Measurements from ENCODE around the gene ATP6AP1. TPM values are rescaled to one million over a fixed set of nuclear protein-coding genes. Genes with fewer than 3 reads are reported as not detected.

Gene ATP6AP1
- total RNA-seq, 3 donors from 2014 or later (not counting 1 experiment from before 2014, with no cell fraction given), result 62.4 to 71.7 (median 65.9) TPM

GRCh38 chrX:154430479-154430878 lies 2.0 kb downstream of the ATP6AP1 start:
- peaks cover 20% of the 10 kb centered on the region for H3K36me3 ChIP-seq (ENCODE audit: control insufficient read depth, insufficient read depth, low read length)
- no peak for TF ChIP-seq CTCF (IDR thresholded peaks at IDR 0.05)
- no peak for DNase-seq
- 58% methylated on average over 6 of the region's 6 CpGs for WGBS (ENCODE audit: insufficient coverage)
- no peaks in the 10 kb centered on the region for H3K36me3 Mint-ChIP-seq
- no peak overlapping the region for H3K4me3 ChIP-seq (ENCODE audit: low read length)
- no peaks in the 10 kb centered on the region for H3K9me3 ChIP-seq (ENCODE audit: control insufficient read depth, insufficient read depth, low read length)
- H3K4me1 ChIP-seq (ENCODE audit: control insufficient read depth, insufficient read depth, low read length), result peaks cover 37% of the 10 kb centered on the region
- no peaks in the 10 kb centered on the region for H3K9me3 Mint-ChIP-seq
- H3K27me3 ChIP-seq (ENCODE audit: control insufficient read depth, insufficient read depth, low read length), result no peaks in the 10 kb centered on the region
- no peak for ATAC-seq
- peaks cover 22 to 25% of the 10 kb centered on the region in 2 donors for H3K4me1 Mint-ChIP-seq
- no peaks in the 10 kb centered on the region for H3K27me3 Mint-ChIP-seq (ENCODE audit: low read depth in 2 of 2)
- H3K27ac ChIP-seq (ENCODE audit: low read length), result peak overlapping the region; percentile 15
- intact Hi-C loops (cut with micrococcal nuclease), result no loop called here
- H3K27ac Mint-ChIP-seq, result peak overlapping the region in 1 of 2 donors; percentile 55
- peak overlapping the region; percentile 22 for H3K4me3 Mint-ChIP-seq

- peaks cover 37% of the 10 kb centered on the region for H3K4me1 ChIP-seq (ENCODE audit: control insufficient read depth, insufficient read depth, low read length)
Observed at GRCh38 chrX:154430916-154431315, 2.4 kb downstream of the ATP6AP1 start.

GRCh38 chrX:154431341-154431740 lies 2.9 kb downstream of the ATP6AP1 start:
- no peak for TF ChIP-seq CTCF (IDR thresholded peaks at IDR 0.05)
- DNase-seq (no peak), ATAC-seq (no peak)
- Histone ChIP-seq H3K27ac (ENCODE audit: low read length) (no peak overlapping the region), H3K36me3 (ENCODE audit: control insufficient read depth, insufficient read depth, low read length) (peaks cover 25% of the 10 kb centered on the region), H3K4me3 (ENCODE audit: low read length) (no peak overlapping the region), H3K9me3 (ENCODE audit: control insufficient read depth, insufficient read depth, low read length) (no peaks in the 10 kb centered on the region), H3K27me3 (ENCODE audit: control insufficient read depth, insufficient read depth, low read length) (no peaks in the 10 kb centered on the region), H3K4me1 (ENCODE audit: control insufficient read depth, insufficient read depth, low read length) (peaks cover 40% of the 10 kb centered on the region)
- H3K36me3 Mint-ChIP-seq, result no peaks in the 10 kb centered on the region
- peaks cover 25 to 27% of the 10 kb centered on the region in 2 donors for H3K4me1 Mint-ChIP-seq
- H3K9me3 Mint-ChIP-seq, result no peaks in the 10 kb centered on the region
- H3K4me3 Mint-ChIP-seq, result no peak overlapping the region
- no peaks in the 10 kb centered on the region for H3K27me3 Mint-ChIP-seq (ENCODE audit: low read depth in 2 of 2)
- WGBS (ENCODE audit: insufficient coverage), result 68% methylated on average over 3 of the region's 5 CpGs
- intact Hi-C loops (cut with micrococcal nuclease), result no loop called here
- peak overlapping the region in 1 of 2 donors; percentile 63 for H3K27ac Mint-ChIP-seq

More at GRCh38 chrX:154430916-154431315, 2.4 kb downstream of the ATP6AP1 start:
- H3K27me3 Mint-ChIP-seq (ENCODE audit: low read depth in 2 of 2), result no peaks in the 10 kb centered on the region
- TF ChIP-seq CTCF (IDR thresholded peaks at IDR 0.05), result no peak
- peaks cover 23 to 25% of the 10 kb centered on the region in 2 donors for H3K4me1 Mint-ChIP-seq
- WGBS (ENCODE audit: insufficient coverage), result 48% methylated on average over 7 of the region's 7 CpGs
- H3K9me3 ChIP-seq (ENCODE audit: control insufficient read depth, insufficient read depth, low read length), result no peaks in the 10 kb centered on the region
- peaks cover 24% of the 10 kb centered on the region for H3K36me3 ChIP-seq (ENCODE audit: control insufficient read depth, insufficient read depth, low read length)
- no peak overlapping the region for H3K4me3 ChIP-seq (ENCODE audit: low read length)
- DNase-seq (no peak), ATAC-seq (no peak)
- H3K27me3 ChIP-seq (ENCODE audit: control insufficient read depth, insufficient read depth, low read length), result no peaks in the 10 kb centered on the region
- peak overlapping the region; percentile 15 for H3K27ac ChIP-seq (ENCODE audit: low read length)
- H3K27ac Mint-ChIP-seq, result peak overlapping the region in 1 of 2 donors; percentile 55
- intact Hi-C loops (cut with micrococcal nuclease), result no loop called here
- H3K4me3 Mint-ChIP-seq, result no peak overlapping the region
- H3K9me3 Mint-ChIP-seq, result no peaks in the 10 kb centered on the region
- no peaks in the 10 kb centered on the region for H3K36me3 Mint-ChIP-seq

GRCh38 chrX:154432210-154432609 lies 3.7 kb downstream of the ATP6AP1 start:
- WGBS (ENCODE audit: insufficient coverage), result 94% methylated on average over 6 of the region's 8 CpGs
- Histone ChIP-seq H3K9me3 (ENCODE audit: control insufficient read depth, insufficient read depth, low read length) (no peaks in the 10 kb centered on the region), H3K27ac (ENCODE audit: low read length) (no peak overlapping the region), H3K36me3 (ENCODE audit: control insufficient read depth, insufficient read depth, low read length) (peaks cover 25% of the 10 kb centered on the region), H3K4me3 (ENCODE audit: low read length) (no peak overlapping the region), H3K4me1 (ENCODE audit: control insufficient read depth, insufficient read depth, low read length) (peaks cover 42% of the 10 kb centered on the region), H3K27me3 (ENCODE audit: control insufficient read depth, insufficient read depth, low read length) (no peaks in the 10 kb centered on the region)
- TF ChIP-seq CTCF (IDR thresholded peaks at IDR 0.05), result no peak
- H3K27me3 Mint-ChIP-seq (ENCODE audit: low read depth in 2 of 2), result no peaks in the 10 kb centered on the region
- H3K4me3 Mint-ChIP-seq, result no peak overlapping the region
- ATAC-seq, result no peak
- no peak for DNase-seq
- H3K36me3 Mint-ChIP-seq, result no peaks in the 10 kb centered on the region
- H3K4me1 Mint-ChIP-seq, result peaks cover 25 to 28% of the 10 kb centered on the region in 2 donors
- no peaks in the 10 kb centered on the region for H3K9me3 Mint-ChIP-seq
- intact Hi-C loops (cut with micrococcal nuclease), result no loop called here
- H3K27ac Mint-ChIP-seq, result no peak overlapping the region
